SK-N-SH (cell line): Measurements from ENCODE around the gene CFAP299. TPM values are rescaled to one million over a fixed set of nuclear protein-coding genes. Genes with fewer than 3 reads are reported as not detected.

Source experiments
- CTCF ChIA-PET: fragments of 300-600, 350-600 bp; formaldehyde crosslinking; extraction: SDS; loops from one replicate; lab custom pipeline; 2021; lab: Yijun Ruan, JAX
- POLR2A ChIA-PET: fragments of 350-600 bp; sonication (Branson Sonifier 250); formaldehyde crosslinking; extraction: SDS; loops from one replicate; lab custom pipeline; 2020; ENCODE audit warnings: antibody characterized with exemption, inconsistent platforms; lab: Yijun Ruan, JAX
- DNase-seq: peaks from one replicate; pipeline ENCODE4 v3.0.0; 2012
- H2AFZ ChIP-seq: fragments of 200-600 bp; sonication (generic); 2 replicates; pipeline ENCODE4 v1.8.1; 2016; ENCODE audit warnings: antibody characterized with exemption, mild to moderate bottlenecking, low read depth
- H3F3A ChIP-seq: fragments of 200-600 bp; sonication (generic); replicated peaks from 2 replicates; pipeline ENCODE3; 2016; ENCODE audit warnings: antibody characterized with exemption, mild to moderate bottlenecking; ENCODE audit not compliant: insufficient read depth
- H3K27ac ChIP-seq, 2 experiments: fragments of 200-500 bp in 1 of 2; fragments of 200-600 bp in 1 of 2; sonication (Bioruptor generic) in 1 of 2; sonication (generic), shearing (Covaris generic) in 1 of 2; 2 replicates each; pipeline versions ENCODE4 v1.5.1 to v1.6.1; 2014 to 2016; ENCODE audit warnings: low read depth in 2 of 2, inconsistent platforms in 1 of 2, low read length in 1 of 2, mild to moderate bottlenecking in 1 of 2, mixed read lengths in 1 of 2
- H3K27me3 ChIP-seq: fragments of 200-600 bp; sonication (generic), shearing (Covaris generic); 2 replicates; pipeline ENCODE4 v1.6.1; 2016; ENCODE audit warnings: mixed run types; ENCODE audit not compliant: insufficient read depth
- H3K36me3 ChIP-seq, 2 experiments: fragments of 200-500 bp in 1 of 2; fragments of 200-600 bp in 1 of 2; sonication (Bioruptor generic) in 1 of 2; sonication (generic) in 1 of 2; replicated peaks in 1 of 2; 2 replicates each; pipeline versions ENCODE3 to v1.5.1; 2014 to 2016; ENCODE audit warnings: low read length in 1 of 2, mild to moderate bottlenecking in 1 of 2; ENCODE audit not compliant: insufficient read depth in 2 of 2, control insufficient read depth in 1 of 2
- H3K4me1 ChIP-seq, 2 experiments: fragments of 200-500 bp in 1 of 2; fragments of 200-600 bp in 1 of 2; sonication (Bioruptor generic) in 1 of 2; sonication (generic), shearing (Covaris generic) in 1 of 2; 2 replicates each; pipeline versions ENCODE4 v1.5.1 to v1.6.1; 2014 to 2016; ENCODE audit warnings: low read depth in 1 of 2, low read length in 1 of 2, mixed run types in 1 of 2; ENCODE audit not compliant: insufficient read depth in 2 of 2, control insufficient read depth in 1 of 2
- H3K4me2 ChIP-seq: fragments of 200-600 bp; sonication (generic), shearing (Covaris generic); 2 replicates; pipeline ENCODE4 v1.6.1; 2017; ENCODE audit warnings: mixed run types
- H3K4me3 ChIP-seq, 2 experiments: fragments of 200-500 bp in 1 of 2; fragments of 200-600 bp in 1 of 2; sonication (Bioruptor generic) in 1 of 2; sonication (generic), shearing (Covaris generic) in 1 of 2; 2 replicates each; pipeline versions ENCODE4 v1.5.1 to v1.8.1; 2014 to 2016; ENCODE audit warnings: low read depth in 2 of 2, inconsistent platforms in 1 of 2, low read length in 1 of 2, mild to moderate bottlenecking in 1 of 2, mixed read lengths in 1 of 2, moderate library complexity in 1 of 2
- H3K79me2 ChIP-seq: fragments of 200-600 bp; sonication (generic); 2 replicates; pipeline ENCODE4 v1.8.1; 2017; ENCODE audit warnings: mild to moderate bottlenecking; ENCODE audit not compliant: insufficient read depth
- H3K9ac ChIP-seq: fragments of 200-600 bp; sonication (generic); 2 replicates; pipeline ENCODE4 v1.6.1; 2017; ENCODE audit warnings: mixed run types
- H3K9me2 ChIP-seq: fragments of 200-600 bp; sonication (generic); 2 replicates; pipeline ENCODE4 v1.6.1; 2017; ENCODE audit warnings: mixed run types
- H3K9me3 ChIP-seq: fragments of 200-600 bp; sonication (generic); 2 replicates; pipeline ENCODE4 v1.6.1; 2017; ENCODE audit warnings: mixed run types, mild to moderate bottlenecking, moderate library complexity
- H4K20me1 ChIP-seq: fragments of 200-600 bp; sonication (generic); 2 replicates; pipeline ENCODE4 v1.6.1; 2017; ENCODE audit warnings: mild to moderate bottlenecking, mixed run types; ENCODE audit not compliant: insufficient read depth
- CHD2 ChIP-seq: fragments of 150-350 bp; IDR thresholded peaks from 2 replicates; pipeline ENCODE4 v1.6.1; 2018; ENCODE audit warnings: low read length; ENCODE audit not compliant: partially characterized antibody
- FOSL2 ChIP-seq: IDR thresholded peaks from 2 replicates; pipeline ENCODE4 v1.4.0; 2012; ENCODE audit warnings: low read depth, mild to moderate bottlenecking, moderate library complexity, borderline replicate concordance
- FOXJ3 ChIP-seq: sonication (generic); formaldehyde crosslinking; IDR thresholded peaks from 2 replicates; pipeline ENCODE4 v1.5.1; 2020; ENCODE audit warnings: mild to moderate bottlenecking, missing genetic modification reagents
- FOXM1 ChIP-seq: IDR thresholded peaks from 2 replicates; pipeline ENCODE4 v1.4.0; 2012; ENCODE audit warnings: low read depth, mild to moderate bottlenecking
- GATA2 ChIP-seq: sonication (generic); formaldehyde crosslinking; IDR thresholded peaks from 2 replicates; pipeline ENCODE4 v1.5.0; 2020; ENCODE audit warnings: mild to moderate bottlenecking, missing genetic modification reagents
- MEF2A ChIP-seq: IDR thresholded peaks from 2 replicates; pipeline ENCODE4 v1.4.0; 2012; ENCODE audit warnings: low read depth, borderline replicate concordance
- MXI1 ChIP-seq: IDR thresholded peaks from 2 replicates; pipeline ENCODE4 v1.6.1; 2012; ENCODE audit warnings: mild to moderate bottlenecking, low read depth, low read length, improper control_type of control experiment
- NFIC ChIP-seq: IDR thresholded peaks from 2 replicates; pipeline ENCODE4 v1.4.0; 2012; ENCODE audit warnings: borderline replicate concordance
- NRF1 ChIP-seq: IDR thresholded peaks from 2 replicates; pipeline ENCODE4 v1.6.1; 2012; ENCODE audit warnings: low read depth, mild to moderate bottlenecking, low read length
- POLR2AphosphoS5 ChIP-seq: IDR thresholded peaks from 2 replicates; pipeline ENCODE4 v1.6.1; 2012; ENCODE audit warnings: low read depth, low read length
- RAD21 ChIP-seq: IDR thresholded peaks from 2 replicates; pipeline ENCODE4 v1.6.1; 2012; ENCODE audit warnings: mild to moderate bottlenecking, low read length
- RFX5 ChIP-seq: IDR thresholded peaks from 2 replicates; pipeline ENCODE4 v1.6.1; 2012; ENCODE audit warnings: mild to moderate bottlenecking, improper control_type of control experiment, low read length
- RXRA ChIP-seq: IDR thresholded peaks from 2 replicates; pipeline ENCODE4 v1.4.0; 2012; ENCODE audit warnings: low read depth, mild to moderate bottlenecking, borderline replicate concordance
- SIN3A ChIP-seq: IDR thresholded peaks from 2 replicates; pipeline ENCODE4 v1.6.1; 2012; ENCODE audit warnings: low read depth, mild to moderate bottlenecking, low read length, moderate library complexity, borderline replicate concordance
- SMC3 ChIP-seq: IDR thresholded peaks from 2 replicates; pipeline ENCODE4 v1.6.1; 2012; ENCODE audit warnings: low read depth, low read length, improper control_type of control experiment
- TCF12 ChIP-seq: IDR thresholded peaks from 2 replicates; pipeline ENCODE4 v1.4.0; 2012
- TEAD4 ChIP-seq: IDR thresholded peaks from 2 replicates; pipeline ENCODE4 v1.4.0; 2012; ENCODE audit warnings: mild to moderate bottlenecking, borderline replicate concordance; ENCODE audit not compliant: insufficient read depth
- YY1 ChIP-seq: IDR thresholded peaks from 2 replicates; pipeline ENCODE4 v1.4.0; 2012; ENCODE audit warnings: low read depth, mild to moderate bottlenecking
- WGBS: methylation state at CpG from one replicate; pipeline ENCODE4 v1.1.6; 2017; ENCODE audit warnings: low lambda C conversion rate; 5-methylcytosine and 5-hydroxymethylcytosine counted together
- polyA plus RNA-seq, 3 experiments: library from polyadenylated mRNA; depleted of rRNA; stranded (reverse); fragments of >200 nt; gene quantifications; 2 replicates each; pipeline ENCODE4 v1.2.3, GENCODE V29; 2012
- TF ChIP-seq, protein P1 (sequence below): fragments of 200-600 bp; sonication (generic); IDR thresholded peaks from 2 replicates; pipeline ENCODE4 v1.6.1; 2017; ENCODE audit warnings: antibody characterized with exemption, mild to moderate bottlenecking, moderate library complexity

Gene CFAP299
- polyA plus RNA-seq, 1 of the 3 experiments (the other 2 are of a cell fraction), result 1.2 TPM

DNA sequence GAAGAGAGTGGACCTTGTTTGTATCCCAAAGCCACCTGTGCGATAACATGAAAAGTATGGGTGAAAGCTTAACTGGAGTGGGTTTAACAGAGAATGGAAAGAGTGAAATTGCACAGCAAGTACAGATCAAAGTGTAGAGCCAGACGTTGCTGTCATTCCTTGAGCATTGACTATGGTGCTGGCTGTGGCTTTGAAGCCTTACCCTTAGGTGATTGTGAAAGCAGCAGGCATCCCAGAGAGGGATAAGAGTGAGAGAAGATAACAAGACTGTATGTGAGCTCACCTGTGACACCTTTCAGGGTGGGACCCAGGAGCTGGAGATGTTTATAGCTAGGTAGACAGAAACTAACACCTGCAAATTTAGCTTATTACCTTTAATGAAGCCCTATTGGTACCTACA is 77.6 kb downstream of the CFAP299 start:
- H3K79me2 ChIP-seq, result no peaks in the 10 kb centered on the region
- no peak overlapping the region for H2AFZ ChIP-seq
- no peak overlapping the region for H3K27ac ChIP-seq
- no peak overlapping the region for H3K9ac ChIP-seq
- H3K9me3 ChIP-seq, result no peaks in the 10 kb centered on the region
- no peak for DNase-seq
- TF ChIP-seq POLR2AphosphoS5, result no peak
- TF ChIP-seq, protein P1, sequence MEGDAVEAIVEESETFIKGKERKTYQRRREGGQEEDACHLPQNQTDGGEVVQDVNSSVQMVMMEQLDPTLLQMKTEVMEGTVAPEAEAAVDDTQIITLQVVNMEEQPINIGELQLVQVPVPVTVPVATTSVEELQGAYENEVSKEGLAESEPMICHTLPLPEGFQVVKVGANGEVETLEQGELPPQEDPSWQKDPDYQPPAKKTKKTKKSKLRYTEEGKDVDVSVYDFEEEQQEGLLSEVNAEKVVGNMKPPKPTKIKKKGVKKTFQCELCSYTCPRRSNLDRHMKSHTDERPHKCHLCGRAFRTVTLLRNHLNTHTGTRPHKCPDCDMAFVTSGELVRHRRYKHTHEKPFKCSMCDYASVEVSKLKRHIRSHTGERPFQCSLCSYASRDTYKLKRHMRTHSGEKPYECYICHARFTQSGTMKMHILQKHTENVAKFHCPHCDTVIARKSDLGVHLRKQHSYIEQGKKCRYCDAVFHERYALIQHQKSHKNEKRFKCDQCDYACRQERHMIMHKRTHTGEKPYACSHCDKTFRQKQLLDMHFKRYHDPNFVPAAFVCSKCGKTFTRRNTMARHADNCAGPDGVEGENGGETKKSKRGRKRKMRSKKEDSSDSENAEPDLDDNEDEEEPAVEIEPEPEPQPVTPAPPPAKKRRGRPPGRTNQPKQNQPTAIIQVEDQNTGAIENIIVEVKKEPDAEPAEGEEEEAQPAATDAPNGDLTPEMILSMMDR, result no peak
- no peak for TF ChIP-seq RXRA
- 13% methylated on average over 2 of the region's 2 CpGs for WGBS
- no peak overlapping the region for H3K4me3 ChIP-seq
- ChIA-PET CTCF (no interaction called here), POLR2A (no interaction called here)
- no peak overlapping the region for H3K4me2 ChIP-seq
- no peaks in the 10 kb centered on the region for H3K4me1 ChIP-seq
- no peaks in the 10 kb centered on the region for H3F3A ChIP-seq
- no peaks in the 10 kb centered on the region for H3K27me3 ChIP-seq
- no peaks in the 10 kb centered on the region for H3K9me2 ChIP-seq
- H3K36me3 ChIP-seq, result no peaks in the 10 kb centered on the region
- no peaks in the 10 kb centered on the region for H4K20me1 ChIP-seq

- Histone ChIP-seq H2AFZ (no peak overlapping the region), H3K27me3 (no peaks in the 10 kb centered on the region), H3K79me2 (no peaks in the 10 kb centered on the region), H3K4me1 (no peaks in the 10 kb centered on the region), H3K9ac (no peak overlapping the region), H4K20me1 (no peaks in the 10 kb centered on the region), H3K9me3 (no peaks in the 10 kb centered on the region), H3K4me2 (no peak overlapping the region), H3K9me2 (no peaks in the 10 kb centered on the region), H3F3A (no peaks in the 10 kb centered on the region), H3K27ac (no peak overlapping the region), H3K4me3 (no peak overlapping the region), H3K36me3 (no peaks in the 10 kb centered on the region)
- TF ChIP-seq SMC3 (no peak), MXI1 (no peak), RAD21 (no peak), FOXM1 (no peak), FOSL2 (no peak), MEF2A (no peak), SIN3A (no peak), NRF1 (no peak), TEAD4 (no peak), YY1 (no peak), TCF12 (no peak), NFIC (no peak), FOXJ3 (no peak), CHD2 (no peak), GATA2 (CRISPR knock-in tag) (no peak), POLR2AphosphoS5 (no peak), RFX5 (no peak)
- WGBS, result 43% methylated on average over 2 of the region's 2 CpGs
- ChIA-PET CTCF (no interaction called here), POLR2A (no interaction called here)
- no peak for DNase-seq
Observed at GRCh38 chr4:80417019-80417418, 81.5 kb downstream of the CFAP299 start.
